Dedifferentiated amniotic fluid mesenchymal stem cell (primary cell): Measurements from ENCODE around the gene FMN2.
"Not testable (repeated sequence)": the region's sequence is repeated elsewhere in the genome, so short reads cannot be mapped to it uniquely, and the experiment has no call there.

Experiments
- DNase-seq: peaks from one replicate; pipeline ENCODE4 v3.0.0-alpha.2; 2016; ENCODE audit errors: extremely low spot score

Gene FMN2

DNA sequence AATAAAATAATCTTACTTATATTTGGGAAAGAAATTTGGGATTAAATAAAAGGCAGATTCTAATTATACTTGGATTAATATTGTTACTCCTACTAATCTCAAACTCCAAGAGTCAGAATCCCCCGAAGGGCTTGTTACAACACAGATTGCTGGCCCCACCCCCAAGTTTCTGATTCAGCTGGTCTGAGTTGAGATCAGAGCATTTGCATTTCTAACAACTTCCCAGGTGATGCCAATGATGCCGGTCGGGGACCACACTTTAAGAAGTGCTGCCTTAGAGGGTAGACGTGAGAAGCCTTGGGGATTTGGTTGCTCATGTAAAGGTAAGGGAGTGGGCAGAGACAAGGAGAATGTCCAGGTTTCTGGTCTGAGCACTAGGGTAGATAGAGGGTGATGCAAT, 47.2 kb downstream of the FMN2 start:
- no peak for DNase-seq

DNA sequence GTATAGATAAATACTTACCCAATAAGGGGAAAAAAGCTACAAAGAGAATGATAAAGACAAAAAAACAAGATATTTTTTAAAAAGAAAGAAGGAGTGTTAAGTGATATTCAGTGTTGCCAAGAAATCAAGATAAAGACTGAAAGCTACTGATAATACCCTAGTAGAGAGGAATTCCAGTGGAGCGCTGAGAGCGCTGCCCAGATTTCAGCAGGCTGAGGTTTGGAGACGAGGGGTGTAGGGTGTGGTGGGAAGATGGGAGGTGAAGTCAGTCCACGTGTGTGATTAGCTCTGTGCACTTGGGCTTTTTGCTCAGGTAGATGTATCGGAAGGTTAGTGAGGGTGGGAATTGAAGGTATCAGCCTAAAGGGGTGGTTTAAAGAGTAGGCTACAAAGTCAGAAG, 47.8 kb downstream of the FMN2 start:
- no peak for DNase-seq

DNA sequence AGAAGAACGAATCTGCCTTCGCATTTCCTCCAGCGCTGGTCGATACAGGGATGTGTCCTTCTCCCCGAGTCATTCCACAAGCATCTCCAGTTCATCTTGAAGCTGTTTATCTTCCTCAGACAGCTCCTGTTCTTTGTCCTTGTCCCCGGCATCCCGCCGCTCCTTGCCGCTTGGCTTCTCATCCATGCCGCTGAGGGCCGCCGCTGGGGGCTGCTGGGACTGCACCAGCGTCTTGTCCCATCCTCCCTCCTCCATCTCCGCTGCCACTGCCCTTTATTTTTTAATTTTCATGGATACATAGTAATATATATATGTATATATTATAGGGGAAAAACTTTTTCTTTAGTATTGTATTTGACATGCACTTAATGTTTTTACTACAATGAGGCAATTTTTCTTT, 53.4 kb downstream of the FMN2 start:
- DNase-seq: no peak

DNA sequence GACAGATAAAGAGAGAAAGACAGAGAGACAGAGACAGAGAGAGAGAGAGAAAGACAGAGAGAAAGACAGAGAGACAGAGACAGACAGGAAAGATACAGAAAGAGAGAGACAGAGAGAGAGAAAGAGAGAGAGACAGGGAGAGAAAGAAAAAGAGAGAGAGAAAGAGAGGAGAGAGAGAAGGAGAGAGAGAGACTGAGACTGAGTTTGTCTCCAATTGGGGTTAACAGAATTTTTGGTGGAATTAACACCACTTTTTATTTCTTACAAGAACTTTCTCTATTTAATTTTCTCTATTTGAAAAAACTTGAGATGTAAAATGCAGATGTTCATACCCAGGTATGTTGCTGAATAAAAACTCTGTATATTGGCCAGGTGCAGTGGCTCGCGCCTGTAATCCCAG, 56.6 kb downstream of the FMN2 start:
- DNase-seq: no peak

DNA sequence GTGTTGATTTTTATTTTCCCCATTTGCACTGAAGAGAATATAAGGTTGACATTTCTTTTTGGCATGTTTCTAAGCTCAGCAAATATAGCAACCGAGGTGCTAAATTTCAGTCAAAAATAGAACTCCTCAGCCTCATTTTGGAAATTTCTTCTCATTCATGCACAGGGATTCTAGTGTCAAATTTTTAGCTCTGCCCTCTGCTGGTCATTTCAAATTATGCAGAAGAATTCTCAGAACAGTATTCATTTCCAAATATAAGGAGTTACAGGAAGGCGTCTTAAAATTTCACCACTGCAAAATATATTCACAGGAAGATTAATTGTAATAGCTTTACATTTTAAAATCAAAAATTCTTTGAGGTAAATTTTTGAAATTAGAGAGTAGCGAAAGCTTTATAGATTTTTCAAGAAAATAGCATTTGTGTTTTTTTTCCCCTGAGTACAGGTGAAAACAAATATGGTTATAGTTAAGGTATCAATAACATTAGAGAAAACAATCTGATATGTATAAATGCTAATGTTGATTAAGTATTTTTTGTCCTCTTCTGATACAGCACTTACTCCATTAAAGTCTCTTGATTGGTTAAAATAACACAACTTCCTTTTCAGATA, 57.9 kb downstream of the FMN2 start:
- peak; percentile 72 for DNase-seq

DNA sequence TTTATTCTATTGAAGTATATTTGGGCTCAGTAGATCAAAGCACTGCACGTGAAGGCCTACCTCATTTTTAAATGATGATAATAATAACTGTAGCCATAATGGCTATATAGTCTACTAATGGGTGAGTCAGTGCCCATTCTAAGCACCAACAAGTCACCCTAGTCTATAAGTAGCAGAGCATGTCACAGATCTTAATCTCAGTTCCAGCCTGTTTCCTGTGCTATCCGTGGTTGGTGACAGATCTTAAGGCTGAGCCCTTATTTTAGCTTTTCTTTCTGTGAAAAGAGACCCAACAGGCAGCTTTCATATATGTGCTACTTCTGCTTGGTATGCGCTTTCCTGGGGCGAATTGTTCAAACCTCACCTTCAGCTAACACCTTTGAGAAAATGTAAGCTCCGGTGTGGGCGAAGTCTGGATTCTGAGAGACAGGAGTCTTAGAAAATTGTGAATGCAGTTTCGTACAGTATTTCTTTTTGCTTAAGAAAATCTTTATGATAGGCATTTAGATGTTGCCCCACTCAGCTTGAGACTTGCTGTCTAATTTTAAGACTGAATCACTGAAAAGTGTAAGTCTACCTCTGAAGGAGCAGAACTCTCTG, 59.6 kb downstream of the FMN2 start:
- no peak for DNase-seq

DNA sequence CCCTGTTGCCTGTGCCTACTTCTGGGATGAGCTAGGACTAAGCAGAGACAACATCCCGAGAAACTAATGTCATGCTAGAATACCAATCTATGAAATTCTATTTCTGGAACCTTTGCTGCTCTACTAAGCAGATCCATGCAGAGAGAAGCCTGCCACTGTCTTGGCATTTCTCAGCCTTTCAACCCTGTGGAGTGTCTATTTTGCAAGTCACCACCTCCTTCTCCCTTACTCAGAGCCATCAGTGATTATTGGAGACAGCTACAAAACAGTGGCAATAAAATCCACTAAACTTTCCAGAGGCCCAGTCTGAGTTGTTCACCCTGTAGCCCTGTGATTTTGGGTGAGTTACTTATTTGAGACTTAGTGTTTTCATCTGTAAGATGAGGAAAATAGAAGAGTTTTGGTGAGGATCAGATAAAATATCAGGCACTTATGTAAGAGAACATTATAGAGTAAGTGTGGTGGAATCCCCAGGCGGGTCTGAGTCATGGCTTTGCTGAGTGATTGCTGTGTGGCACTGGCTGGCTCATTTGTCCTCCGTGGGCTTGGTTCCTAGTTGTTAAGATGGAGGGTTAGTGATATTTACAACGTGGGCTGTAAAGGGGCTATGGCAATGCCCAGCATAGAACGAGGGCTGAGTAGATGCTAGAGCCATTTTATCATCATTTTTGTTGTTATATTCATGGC, 61.1 kb downstream of the FMN2 start:
- DNase-seq: no peak

DNA sequence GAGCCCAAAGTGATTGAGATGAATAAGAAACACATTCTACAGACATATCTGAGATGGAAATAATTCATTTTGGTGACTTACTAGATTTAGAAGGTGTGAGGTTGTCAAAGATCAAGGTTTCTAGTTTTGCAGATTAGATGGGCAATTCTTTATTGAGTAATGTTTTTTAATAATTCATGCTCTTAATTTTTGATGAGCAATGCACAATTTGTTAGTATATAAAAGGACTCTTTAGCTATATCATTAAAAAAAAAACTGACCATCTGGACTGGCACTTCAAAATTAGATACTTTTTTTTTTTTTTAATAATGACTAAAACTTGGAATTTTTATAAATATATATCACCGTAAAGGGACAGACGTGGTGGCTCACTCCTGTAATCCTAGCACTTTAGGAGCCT, 63.9 kb downstream of the FMN2 start:
- no peak for DNase-seq

DNA sequence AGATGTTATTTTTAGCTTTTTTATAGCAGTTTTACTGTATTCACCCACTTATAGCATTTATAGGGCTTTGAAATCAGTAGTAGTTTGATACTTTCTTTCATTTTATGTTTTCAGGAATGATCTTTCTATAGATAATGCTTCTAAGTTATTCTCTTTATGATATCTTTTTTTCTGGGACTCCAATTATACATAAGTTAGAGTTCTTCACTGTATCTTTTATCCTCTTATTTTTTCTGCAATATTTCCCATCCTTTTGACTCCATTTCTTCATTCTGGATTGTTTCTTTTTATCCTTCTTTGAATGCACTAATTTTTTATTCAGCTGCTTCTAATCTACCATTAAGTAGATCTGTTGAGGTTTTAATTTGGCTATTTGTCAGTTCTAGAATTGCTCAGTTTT, 73.1 kb downstream of the FMN2 start:
- no peak for DNase-seq

DNA sequence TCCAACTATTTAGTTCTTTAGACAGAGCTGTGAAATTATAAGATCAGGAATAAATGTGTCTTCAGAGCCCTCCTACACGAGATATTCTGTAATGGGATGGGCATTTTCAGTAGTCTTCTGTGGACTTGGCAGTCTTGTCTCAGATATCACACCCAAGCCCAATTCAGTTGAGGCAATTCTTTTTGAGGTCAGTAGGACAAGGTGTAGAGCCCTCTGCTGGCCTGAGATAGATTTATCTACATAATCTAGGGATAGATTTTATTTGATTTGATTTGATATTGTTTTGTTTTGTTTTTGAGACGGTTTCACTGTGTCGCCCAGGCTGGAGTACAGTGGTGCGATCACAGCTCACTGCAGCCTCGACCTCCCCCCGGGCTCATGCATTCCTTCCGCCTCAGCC, 77.5 kb downstream of the FMN2 start:
- DNase-seq: no peak

DNA sequence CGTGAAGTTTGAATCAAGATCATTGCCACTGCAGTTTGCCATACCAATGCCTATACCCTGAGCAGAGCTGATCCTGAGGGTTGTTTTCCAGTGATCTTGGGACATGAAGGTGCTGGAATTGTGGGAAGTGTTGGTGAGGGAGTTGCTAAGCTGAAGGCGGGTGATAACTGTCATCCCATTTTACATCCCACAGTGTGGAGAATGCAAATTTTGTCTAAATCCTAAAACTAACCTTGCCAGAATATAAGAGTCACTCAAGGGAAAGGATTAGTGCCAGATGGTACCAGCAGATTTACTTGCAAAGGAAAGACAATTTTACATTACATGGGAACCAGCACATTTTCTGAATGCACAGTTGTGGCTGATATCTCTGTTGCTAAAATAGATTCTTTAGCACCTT, 78.6 kb downstream of the FMN2 start:
- no peak for DNase-seq

DNA sequence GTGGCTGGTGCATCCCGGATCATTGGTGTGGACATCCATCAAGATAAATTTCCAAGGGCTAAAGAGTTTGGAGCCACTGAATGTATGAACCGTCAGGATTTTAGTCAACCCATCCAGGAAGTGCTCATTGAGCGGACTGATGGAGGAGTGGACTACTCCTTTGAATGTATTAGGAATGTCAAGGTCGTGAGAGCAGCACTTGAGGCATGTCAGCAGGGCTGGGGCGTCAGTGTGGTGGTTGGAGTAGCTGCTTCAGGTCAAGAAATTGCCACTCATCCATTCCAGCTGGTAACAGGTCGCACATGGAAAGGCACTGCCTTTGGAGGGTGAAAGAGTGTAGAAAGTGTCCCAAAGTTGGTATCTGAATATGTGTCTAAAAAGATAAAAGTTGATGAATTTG, 79.1 kb downstream of the FMN2 start:
- no peak for DNase-seq

DNA sequence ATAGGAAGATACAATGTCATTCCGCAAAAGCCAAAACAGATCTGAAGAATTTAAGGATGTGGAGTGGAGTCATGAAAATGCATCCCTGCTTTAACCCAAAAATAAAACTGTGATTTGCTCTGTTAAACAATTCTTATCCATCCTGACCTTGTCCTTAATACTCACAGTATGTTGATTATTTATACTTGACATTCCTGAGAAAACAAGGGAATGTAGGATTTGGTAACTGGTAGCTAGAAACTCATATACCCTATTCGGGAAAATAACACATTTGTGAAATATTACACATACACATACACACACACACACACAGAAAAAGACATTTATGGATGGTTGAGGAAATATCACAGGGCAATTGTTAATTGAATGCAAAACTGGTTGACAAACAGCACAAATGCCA, 80.2 kb downstream of the FMN2 start:
- DNase-seq: no peak

DNA sequence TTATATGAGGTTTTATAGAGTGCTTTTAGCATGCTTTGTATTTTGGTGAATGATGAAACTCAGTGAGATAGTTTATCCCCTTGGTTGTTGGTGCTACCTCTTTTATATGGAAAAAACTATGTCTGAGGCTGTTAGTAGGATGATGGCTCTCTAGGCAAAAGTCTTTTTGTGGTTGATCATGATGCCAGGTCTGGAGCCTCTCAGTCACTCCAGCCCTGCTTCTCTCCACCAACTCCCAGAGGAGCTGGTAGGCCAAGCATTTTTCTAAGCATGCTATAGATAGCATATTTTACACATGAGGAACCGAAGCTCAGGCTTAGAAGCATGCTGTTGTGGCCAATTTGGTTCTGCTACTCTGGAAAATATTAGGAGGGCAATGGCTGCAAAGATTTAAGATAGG, 82.2 kb downstream of the FMN2 start:
- DNase-seq: peak; percentile 65

DNA sequence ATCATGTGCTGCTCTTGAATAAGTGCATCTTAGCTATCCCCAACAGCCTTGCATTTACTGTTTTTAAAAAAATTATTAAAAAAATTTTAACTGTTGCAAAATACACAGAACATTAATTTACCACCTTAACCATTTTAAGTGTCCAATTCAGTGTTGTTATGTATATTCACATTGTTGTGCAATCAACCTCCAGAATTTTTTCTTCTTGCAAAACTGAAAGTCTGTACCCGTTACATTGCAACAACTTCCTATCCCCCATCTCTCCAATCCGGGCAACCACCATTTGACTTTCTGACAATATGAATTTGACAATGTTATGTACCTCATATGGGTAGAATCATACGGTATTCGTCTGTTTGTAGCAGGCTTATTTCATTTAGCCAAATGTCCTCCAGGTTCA, 83.1 kb downstream of the FMN2 start:
- DNase-seq: no peak

DNA sequence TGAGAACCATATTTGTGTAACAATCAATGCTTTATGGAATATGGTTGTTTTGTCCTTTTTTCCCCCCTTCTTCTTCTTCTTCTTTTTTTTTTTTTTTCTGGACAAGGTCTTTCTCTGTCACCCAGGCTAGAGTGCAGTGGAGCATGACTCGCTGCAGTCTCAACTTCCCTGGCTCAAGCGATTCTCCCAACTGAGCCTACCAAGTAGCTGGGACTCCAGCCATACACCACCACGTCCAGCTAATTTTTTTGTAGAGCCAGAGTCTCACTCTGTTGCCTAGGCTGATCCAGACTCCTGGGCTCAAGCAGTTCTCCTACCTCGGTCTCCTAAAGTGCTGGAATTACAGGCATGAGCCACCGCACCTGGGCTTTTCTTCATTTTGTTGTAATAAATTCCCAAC, 86.7 kb downstream of the FMN2 start:
- no peak for DNase-seq

DNA sequence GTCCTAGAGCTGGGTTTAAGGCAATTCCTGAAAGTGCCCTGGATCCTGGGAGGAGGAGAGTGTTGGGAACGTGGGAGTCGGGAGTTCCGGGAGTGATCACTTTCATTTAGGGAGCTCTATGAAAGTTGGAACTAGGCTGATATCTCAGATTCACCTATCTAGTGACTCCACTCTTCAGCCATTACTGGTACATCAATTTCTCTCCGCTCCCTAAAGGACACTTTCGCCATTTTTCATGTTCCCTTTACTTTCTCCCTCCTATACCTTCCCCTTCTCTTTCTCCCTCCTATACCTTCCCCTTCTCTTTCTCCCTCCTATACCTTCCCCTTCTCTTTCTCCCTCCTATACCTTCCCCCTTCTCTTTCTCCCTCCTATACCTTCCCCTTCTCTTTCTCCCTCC, 93.0 kb downstream of the FMN2 start:
- DNase-seq: not testable (repeated sequence)

DNA sequence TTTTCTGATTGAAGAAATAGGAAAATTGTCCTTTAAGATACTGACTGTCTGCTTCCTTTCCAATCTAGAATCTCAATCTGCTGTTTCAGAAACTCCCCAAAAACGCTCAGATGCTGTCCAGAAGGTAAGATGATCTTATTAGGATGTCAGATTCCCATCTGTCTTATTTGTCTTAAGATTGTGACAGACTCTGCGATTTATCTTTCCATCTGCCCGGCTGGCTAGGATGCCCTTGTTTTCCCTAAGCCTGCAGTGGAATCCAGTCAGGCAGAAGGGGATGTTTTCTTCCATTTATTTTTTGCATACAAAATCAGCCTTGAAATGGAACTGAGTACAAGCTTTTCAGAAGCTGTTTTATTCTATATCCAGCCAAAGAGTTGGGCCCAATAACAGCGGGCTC, 96.5 kb downstream of the FMN2 start:
- DNase-seq: no peak

DNA sequence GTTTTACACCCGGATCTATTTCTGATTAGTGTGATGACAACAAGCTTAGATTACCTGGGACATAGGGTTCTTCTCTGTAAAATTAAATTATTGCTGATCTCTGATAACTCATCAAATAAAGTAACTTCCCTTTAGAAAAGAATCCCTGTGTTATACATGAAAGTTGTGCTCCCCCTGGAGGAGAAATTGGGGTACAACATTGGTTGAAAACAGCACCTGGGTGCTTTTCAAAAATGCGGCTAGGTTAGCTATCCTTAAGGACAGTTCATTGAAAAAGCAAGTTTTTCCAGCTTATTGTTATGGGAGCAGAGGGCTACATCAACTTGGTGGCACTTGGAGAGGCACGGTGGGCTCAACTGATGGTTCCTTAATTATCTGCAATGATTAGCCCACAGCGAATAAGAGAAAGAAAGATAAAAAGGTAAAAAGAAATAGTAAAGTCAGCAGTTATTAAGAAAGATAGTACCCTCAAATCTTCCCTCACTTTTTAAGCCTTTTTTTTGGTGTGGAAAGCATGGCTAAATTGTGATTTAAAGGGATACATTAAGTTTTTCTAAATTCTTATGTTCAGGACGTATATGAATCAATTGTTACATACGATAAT, 97.8 kb downstream of the FMN2 start:
- peak; percentile 52 for DNase-seq

DNA sequence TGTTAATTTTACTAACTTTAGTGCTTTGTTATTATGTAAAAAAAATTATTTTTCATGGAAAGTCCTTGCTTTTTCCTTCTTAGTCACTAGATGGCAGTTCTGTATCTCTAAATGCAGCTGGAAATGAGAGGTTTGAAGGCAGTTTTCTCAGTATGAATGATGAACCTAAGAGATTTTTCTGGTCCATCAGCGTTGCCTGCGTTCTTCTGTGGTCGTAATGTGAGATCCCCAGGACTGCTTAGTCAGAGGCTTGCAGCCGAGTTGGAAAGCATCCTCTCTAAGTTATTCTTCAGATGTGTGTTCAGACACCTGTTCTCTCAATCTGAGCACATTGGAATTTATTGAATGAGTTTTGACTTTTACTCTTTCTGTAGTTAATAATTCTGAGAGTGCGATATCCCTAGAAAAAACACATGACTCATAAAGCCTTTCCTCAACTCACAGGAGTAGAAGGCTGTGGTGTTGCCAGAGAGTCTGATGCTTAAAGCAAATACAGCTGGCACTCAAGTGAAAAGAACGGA, 99.3 kb downstream of the FMN2 start:
- DNase-seq: peak; percentile 97

DNA sequence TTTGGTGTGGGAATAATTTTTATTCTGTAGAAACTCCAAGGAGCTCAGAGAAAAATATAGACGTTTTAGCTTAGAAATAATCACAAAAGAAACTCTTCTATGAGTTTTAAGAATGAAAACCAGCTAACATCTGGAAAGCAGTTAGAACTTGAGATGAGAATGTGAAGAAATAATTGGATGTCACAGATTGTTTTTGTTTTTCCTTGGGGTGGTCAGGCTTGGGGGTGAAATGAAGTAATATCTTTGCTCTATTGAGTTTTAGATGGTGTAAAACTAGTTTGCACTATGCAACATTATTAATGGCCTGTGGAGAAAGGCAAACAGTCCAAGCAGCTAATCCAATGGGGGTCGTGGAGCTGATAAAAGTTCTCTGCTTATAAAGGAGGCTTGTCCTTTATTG, 101.2 kb downstream of the FMN2 start:
- DNase-seq: no peak

DNA sequence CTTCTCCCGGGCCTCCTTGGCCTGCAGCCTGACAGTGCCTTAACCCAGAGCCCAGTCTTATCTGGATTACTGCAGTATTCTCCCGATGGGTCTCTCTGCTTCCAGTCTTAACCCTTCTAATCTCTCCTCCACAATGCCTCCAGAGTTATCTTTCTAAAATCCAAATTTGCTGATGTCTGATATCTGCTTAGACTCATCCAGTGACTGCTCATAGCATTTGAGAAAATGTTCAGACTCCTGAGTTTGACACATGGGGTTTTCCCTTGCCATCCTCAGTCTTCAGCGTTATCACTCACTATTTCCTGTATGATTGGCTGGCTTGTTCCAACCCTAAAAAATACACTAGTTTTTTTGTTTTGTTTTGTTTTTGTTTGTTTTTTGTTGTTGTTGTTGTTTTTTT, 102.0 kb downstream of the FMN2 start:
- DNase-seq: no peak

DNA sequence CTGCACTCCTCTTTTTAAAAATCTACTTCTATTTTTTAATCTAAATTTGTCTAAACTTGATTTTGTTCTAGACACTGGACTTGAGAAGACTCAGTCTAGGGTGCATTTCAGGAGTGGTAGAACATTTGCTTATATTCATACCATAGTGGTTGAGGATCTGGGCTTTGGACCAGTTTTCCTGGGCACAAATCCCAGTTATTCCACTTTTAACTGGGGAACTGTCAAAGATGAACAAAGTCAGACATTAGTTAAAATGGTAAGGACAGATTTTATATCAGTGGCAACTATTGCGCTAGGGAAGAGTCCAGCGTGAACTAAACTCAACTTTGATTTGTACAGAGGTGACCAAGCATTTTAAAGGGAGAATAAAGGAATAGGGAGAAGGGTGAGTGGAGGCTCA, 102.4 kb downstream of the FMN2 start:
- DNase-seq: peak; percentile 59
